Measurements from ENCODE around the gene RFC1.

- no peak for TF ChIP-seq CTCF (IDR thresholded peaks at IDR 0.05; ENCODE audit: borderline replicate concordance, extremely low read depth, low read length, poor library complexity, severe bottlenecking)
- TF ChIP-seq EZH2 (IDR thresholded peaks at IDR 0.05; ENCODE audit: borderline replicate concordance, low read depth, low read length, severe bottlenecking), result no peak
Measured at GRCh38 chr4:39365360-39365759, 802 bp downstream of the RFC1 start.

All from DND-41 (cell line).